Uterus (tissue), 4 donors: Measurements from ENCODE around the gene BORCS6. TPM values are rescaled to one million over a fixed set of nuclear protein-coding genes. Genes with fewer than 3 reads are reported as not detected.
A peak's percentile ranks its signal among the peaks of the same experiment; 100 is the strongest.

Source experiments
- DNase-seq, 2 donors: peaks; one replicate each; pipeline ENCODE4 v3.0.0-alpha.2; 2019 to 2020
- H3K27ac ChIP-seq, 2 donors: fragments of 200-600 bp; sonication (generic); 1 replicate in 1 of 2; 2 replicates in 1 of 2; pipeline ENCODE4 v1.5.1; 2016 to 2018
- H3K27me3 ChIP-seq, 2 donors: fragments of 200-600 bp; sonication (generic); one replicate each; pipeline ENCODE4 v1.5.1; 2018 to 2019; ENCODE audit warnings: control low read depth in 1 of 2
- H3K36me3 ChIP-seq, 2 donors: fragments of 200-600 bp; sonication (generic); one replicate each; pipeline ENCODE4 v1.5.1; 2019; ENCODE audit warnings: control low read depth in 1 of 2
- H3K4me1 ChIP-seq, 2 donors: fragments of 200-600 bp; sonication (generic); one replicate each; pipeline ENCODE4 v1.5.1; 2018 to 2019; ENCODE audit warnings: control low read depth in 1 of 2
- H3K4me3 ChIP-seq, 2 donors: fragments of 200-600 bp; sonication (generic); 1 replicate in 1 of 2; 2 replicates in 1 of 2; pipeline ENCODE4 v1.5.1; 2018 to 2019; ENCODE audit warnings: mild to moderate bottlenecking in 1 of 2
- H3K9me3 ChIP-seq, 2 donors: fragments of 200-600 bp; sonication (generic); one replicate each; pipeline ENCODE4 v1.5.1; 2019; ENCODE audit warnings: control low read depth in 1 of 2
- POLR2A ChIP-seq, 2 donors: fragments of 450-650 bp; IDR thresholded peaks; one replicate each; pipeline ENCODE4 v1.6.1; 2016; ENCODE audit warnings: antibody characterized with exemption in 2 of 2, mild to moderate bottlenecking in 1 of 2, moderate library complexity in 1 of 2
- intact Hi-C: fragments of 100-400 bp; cut with DNase I; formaldehyde crosslinking; loops from one replicate; pipeline ENCODE4 v1.15.1; 2023; ENCODE audit warnings: low total_unique reads
- total RNA-seq, 4 donors: library from RNA; depleted of rRNA in 3 of 4; stranded (reverse); fragments of >200 nt in 3 of 4; gene quantifications; one replicate each; pipeline versions ENCODE4 v1.1.0 to v1.2.4, GENCODE V29; 2014 to 2023
- TF ChIP-seq, protein P1 (sequence below), 4 experiments: fragments of 200-600 bp in 2 of 4; fragments of 450-650 bp in 2 of 4; sonication (generic) in 2 of 4; IDR thresholded peaks; one replicate each; pipeline ENCODE4 v1.5.1; 2016 to 2019; ENCODE audit warnings: antibody characterized with exemption in 4 of 4, mild to moderate bottlenecking in 2 of 4, moderate library complexity in 1 of 4
- donor health status: DM: yes; HTN: yes; CAD: no.

The BORCS6 gene
- total RNA-seq, 4 donors from 2014 or later = under 0.01 to 9.0 (median 6.1) TPM

DNA sequence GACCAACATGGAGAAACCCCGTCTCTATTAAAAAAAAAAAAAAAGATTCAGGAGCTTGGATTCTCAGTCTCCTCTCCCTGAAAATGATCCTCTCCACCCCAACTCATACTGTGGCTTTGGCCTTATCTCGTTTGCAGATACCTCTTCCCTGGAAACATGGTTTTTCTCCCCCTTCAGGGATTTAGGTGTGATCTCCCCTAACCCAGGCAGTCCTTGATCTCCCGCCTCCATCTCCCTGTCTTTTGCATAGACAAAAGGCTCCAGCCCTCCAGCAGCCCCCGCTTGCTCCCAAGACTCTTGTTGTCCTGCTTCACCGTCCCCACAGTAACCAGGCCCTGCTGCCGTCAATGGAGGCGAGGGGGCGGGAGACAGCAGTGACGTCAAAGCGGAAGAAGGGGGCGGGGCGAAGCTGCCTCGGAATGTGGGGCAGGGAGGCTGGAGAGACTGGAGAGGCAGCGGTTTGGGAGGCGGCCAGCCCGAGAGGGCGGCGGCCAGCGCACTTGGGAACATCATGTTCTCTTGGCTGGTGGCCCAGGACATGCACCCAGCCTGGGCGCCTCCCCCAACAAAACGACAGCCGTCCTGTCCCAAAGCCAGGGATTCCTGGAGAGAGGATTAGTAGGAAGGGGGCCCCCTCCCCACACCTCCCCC is 35.9 kb downstream of the BORCS6 start:
- Histone ChIP-seq H3K4me1 (peaks cover 7 to 21% of the 10 kb centered on the region in 2 donors), H3K9me3 (no peaks in the 10 kb centered on the region), H3K27ac (peak overlapping the region; percentile 100), H3K4me3 (peak overlapping the region; percentile 89 to 93), H3K36me3 (no peaks in the 10 kb centered on the region), H3K27me3 (no peaks in the 10 kb centered on the region)
- DNase-seq = peak; percentile 100
- peak; percentile 90 to 91 for TF ChIP-seq POLR2A (IDR thresholded peaks at IDR 0.05)
- TF ChIP-seq, protein P1, sequence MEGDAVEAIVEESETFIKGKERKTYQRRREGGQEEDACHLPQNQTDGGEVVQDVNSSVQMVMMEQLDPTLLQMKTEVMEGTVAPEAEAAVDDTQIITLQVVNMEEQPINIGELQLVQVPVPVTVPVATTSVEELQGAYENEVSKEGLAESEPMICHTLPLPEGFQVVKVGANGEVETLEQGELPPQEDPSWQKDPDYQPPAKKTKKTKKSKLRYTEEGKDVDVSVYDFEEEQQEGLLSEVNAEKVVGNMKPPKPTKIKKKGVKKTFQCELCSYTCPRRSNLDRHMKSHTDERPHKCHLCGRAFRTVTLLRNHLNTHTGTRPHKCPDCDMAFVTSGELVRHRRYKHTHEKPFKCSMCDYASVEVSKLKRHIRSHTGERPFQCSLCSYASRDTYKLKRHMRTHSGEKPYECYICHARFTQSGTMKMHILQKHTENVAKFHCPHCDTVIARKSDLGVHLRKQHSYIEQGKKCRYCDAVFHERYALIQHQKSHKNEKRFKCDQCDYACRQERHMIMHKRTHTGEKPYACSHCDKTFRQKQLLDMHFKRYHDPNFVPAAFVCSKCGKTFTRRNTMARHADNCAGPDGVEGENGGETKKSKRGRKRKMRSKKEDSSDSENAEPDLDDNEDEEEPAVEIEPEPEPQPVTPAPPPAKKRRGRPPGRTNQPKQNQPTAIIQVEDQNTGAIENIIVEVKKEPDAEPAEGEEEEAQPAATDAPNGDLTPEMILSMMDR (IDR thresholded peaks at IDR 0.05) = peak in 1 of 4 experiments; percentile 13
- intact Hi-C loops = no loop called here

DNA sequence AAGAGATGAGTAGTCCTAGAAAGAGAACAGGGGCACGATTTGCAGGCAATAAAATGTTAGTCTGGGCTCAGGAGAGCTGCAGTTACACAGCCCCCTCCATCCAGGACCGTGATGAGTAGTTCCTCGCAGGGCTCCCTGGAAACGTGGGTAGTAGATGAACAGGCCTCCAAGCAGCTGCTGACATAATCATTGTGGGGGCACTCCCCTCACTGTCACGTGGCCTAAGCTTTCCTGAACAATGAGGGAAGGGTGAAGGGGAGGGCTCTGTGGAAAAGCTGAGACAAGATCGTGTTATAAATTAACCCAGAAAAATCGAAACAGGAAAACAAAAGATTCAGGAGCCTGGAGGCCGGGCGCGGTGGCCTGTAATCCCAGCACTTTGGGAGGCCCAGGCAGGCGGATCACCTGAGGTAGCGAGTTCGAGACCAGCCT is 36.4 kb downstream of the BORCS6 start:
- no peaks in the 10 kb centered on the region for H3K27me3 ChIP-seq
- peak overlapping the region; percentile 74 to 93 for H3K4me3 ChIP-seq
- TF ChIP-seq, protein P1 (IDR thresholded peaks at IDR 0.05) = no peak
- peak; percentile 63 to 64 for TF ChIP-seq POLR2A (IDR thresholded peaks at IDR 0.05)
- peak; percentile 90 to 96 for DNase-seq
- intact Hi-C loops = no loop called here
- peaks cover 7 to 21% of the 10 kb centered on the region in 2 donors for H3K4me1 ChIP-seq
- no peaks in the 10 kb centered on the region for H3K36me3 ChIP-seq
- H3K27ac ChIP-seq = peak overlapping the region; percentile 100
- H3K9me3 ChIP-seq = no peaks in the 10 kb centered on the region

DNA sequence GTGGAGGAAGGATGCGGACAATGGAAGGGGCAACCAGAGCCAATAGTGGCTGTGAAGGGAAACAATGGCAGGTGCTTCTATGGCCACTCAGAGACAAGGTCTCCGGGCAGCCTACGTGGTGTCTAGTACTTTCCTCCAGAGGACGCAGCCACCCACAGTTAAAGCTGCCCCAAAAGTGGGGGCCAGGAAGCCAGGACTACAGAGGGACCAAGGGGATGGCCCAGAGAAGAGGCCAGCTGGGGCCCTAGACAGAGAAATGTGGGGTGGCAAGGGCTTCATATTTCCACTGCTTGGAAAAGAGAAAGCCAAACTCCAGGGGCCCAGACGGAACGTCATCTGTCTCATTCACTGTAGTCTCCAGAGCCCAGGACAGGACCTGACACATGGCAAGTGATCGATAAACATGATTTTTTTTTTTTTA is 36.9 kb downstream of the BORCS6 start:
- H3K27me3 ChIP-seq = no peaks in the 10 kb centered on the region
- DNase-seq = peak in 1 of 2 donors; percentile 49
- TF ChIP-seq, protein P1 (IDR thresholded peaks at IDR 0.05) = no peak
- no peak for TF ChIP-seq POLR2A (IDR thresholded peaks at IDR 0.05)
- peak overlapping the region; percentile 100 for H3K27ac ChIP-seq
- H3K4me3 ChIP-seq = peak overlapping the region; percentile 74 to 93
- peaks cover 7 to 21% of the 10 kb centered on the region in 2 donors for H3K4me1 ChIP-seq
- H3K9me3 ChIP-seq = no peaks in the 10 kb centered on the region
- no peaks in the 10 kb centered on the region for H3K36me3 ChIP-seq
- intact Hi-C loops = no loop called here

DNA sequence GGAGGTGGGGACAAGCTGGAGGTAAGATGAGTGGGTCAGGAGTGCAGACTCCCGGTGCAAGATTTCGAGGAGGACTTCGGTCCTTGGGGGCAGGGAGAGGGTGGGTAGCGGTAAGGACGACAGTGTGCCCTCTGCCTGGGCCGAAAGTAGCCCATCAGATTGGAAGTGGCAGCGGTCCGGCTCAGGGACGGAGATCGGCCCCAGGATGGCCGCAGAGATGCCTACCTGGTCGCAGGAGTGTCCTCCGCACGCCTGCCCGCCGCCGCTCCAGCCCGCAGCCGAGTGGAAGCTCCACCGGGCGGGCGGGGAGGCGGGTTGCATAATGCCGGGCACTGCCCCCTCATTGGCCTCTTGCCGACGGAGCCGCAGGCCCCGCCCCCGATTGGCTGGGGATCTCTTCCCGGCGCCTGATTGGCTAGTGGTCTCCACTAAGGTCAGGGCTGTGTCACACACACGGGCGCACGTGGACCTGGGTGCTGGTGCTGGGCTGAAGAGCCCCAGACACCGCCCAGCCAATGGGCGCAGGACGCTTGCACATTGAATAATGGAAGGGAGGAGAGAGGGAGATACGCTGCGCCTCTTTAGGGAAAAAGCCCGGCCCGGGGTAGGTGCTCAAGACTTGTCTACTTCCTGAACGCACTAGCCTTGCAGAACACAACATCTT is 37.7 kb downstream of the BORCS6 start, which contains the start of gene PER1:
TSS of gene PER1 (minus strand) at position 293 of the 664 bp plus-strand sequence. CDS start 1,698 bp downstream, outside the sequence.
- peak; percentile 94 to 98 for TF ChIP-seq POLR2A (IDR thresholded peaks at IDR 0.05)
- TF ChIP-seq, protein P1 (IDR thresholded peaks at IDR 0.05) = peak in 1 of 4 experiments; percentile 12
- H3K4me3 ChIP-seq = peak within 1 kb of the TSS; percentile 72 to 74
- H3K9me3 ChIP-seq = no peaks in the 10 kb centered on the region
- H3K4me1 ChIP-seq = peaks cover 7 to 21% of the 10 kb centered on the region in 2 donors
- no peaks in the 10 kb centered on the region for H3K36me3 ChIP-seq
- intact Hi-C loops = no loop called here
- peak within 1 kb of the TSS; percentile 100 for H3K27ac ChIP-seq
- DNase-seq = peak; percentile 96 to 98
- H3K27me3 ChIP-seq = no peaks in the 10 kb centered on the region

GRCh38 chr17:8151641-8152111 is 38.3 kb downstream of the BORCS6 start:
- intact Hi-C loops = no loop called here
- H3K27ac ChIP-seq = peak overlapping the region; percentile 100
- H3K4me1 ChIP-seq = peaks cover 7 to 21% of the 10 kb centered on the region in 2 donors
- TF ChIP-seq POLR2A (IDR thresholded peaks at IDR 0.05) = peak in 1 of 2 donors; percentile 35
- TF ChIP-seq, protein P1 (IDR thresholded peaks at IDR 0.05) = peak in 1 of 4 experiments; percentile 15
- H3K4me3 ChIP-seq = peak overlapping the region; percentile 72 to 74
- DNase-seq = peak; percentile 93 to 96
- H3K27me3 ChIP-seq = no peaks in the 10 kb centered on the region
- no peaks in the 10 kb centered on the region for H3K9me3 ChIP-seq
- no peaks in the 10 kb centered on the region for H3K36me3 ChIP-seq
